PC-9 (cell line): Measurements from ENCODE around the gene PTPN21. TPM values are rescaled to one million over a fixed set of nuclear protein-coding genes. Genes with fewer than 3 reads are reported as not detected.

Experiments used
- BruUV-seq: library from RNA; stranded (reverse); fragments of 400-500 nt; replicated peaks from 2 replicates; lab custom pipeline; 2021; lab: Mats Ljungman, UMichigan
- CTCF ChIA-PET: fragments of 300-600 bp; sonication (Branson Sonifier 250); formaldehyde crosslinking; loops from one replicate; lab custom pipeline; 2022; ENCODE audit warnings: antibody characterized with exemption; lab: Charles Lee
- POLR2A ChIA-PET: fragments of 300-600 bp; sonication (Branson Sonifier 250); formaldehyde crosslinking; loops from one replicate; lab custom pipeline; 2022; ENCODE audit warnings: antibody characterized with exemption; ENCODE audit not compliant: unreplicated experiment; lab: Charles Lee
- DNase-seq, 2 experiments: peaks; one replicate each; pipeline versions ENCODE4 v3.0.0 to v3.0.0-alpha.2; 2015 to 2022; ENCODE audit warnings: mixed read lengths in 1 of 2
- H2AFZ ChIP-seq: fragments of 200-600 bp; sonication (generic); 2 replicates; pipeline ENCODE4 v1.8.1; 2017; ENCODE audit warnings: antibody characterized with exemption
- H3F3A ChIP-seq: fragments of 200-600 bp; sonication (generic); 2 replicates; pipeline ENCODE4 v1.8.1; 2017; ENCODE audit warnings: antibody characterized with exemption, mild to moderate bottlenecking, low read depth; ENCODE audit not compliant: insufficient read depth
- H3K27ac ChIP-seq: fragments of 200-600 bp; sonication (generic); 2 replicates; pipeline ENCODE4 v1.6.1; 2016; ENCODE audit warnings: mixed run types
- H3K27me3 ChIP-seq: fragments of 200-600 bp; sonication (generic); 2 replicates; pipeline ENCODE4 v1.6.1; 2016; ENCODE audit warnings: low read depth, mixed run types; ENCODE audit not compliant: insufficient read depth
- H3K36me3 ChIP-seq: fragments of 200-600 bp; sonication (generic); 2 replicates; pipeline ENCODE4 v1.6.1; 2016; ENCODE audit warnings: low read depth, mixed run types
- H3K4me1 ChIP-seq: fragments of 200-600 bp; sonication (generic); replicated peaks from 2 replicates; pipeline ENCODE4 v1.6.1; 2016; ENCODE audit warnings: mixed run types; ENCODE audit not compliant: insufficient read depth
- H3K4me2 ChIP-seq: fragments of 200-600 bp; sonication (generic); 2 replicates; pipeline ENCODE4 v1.6.1; 2017; ENCODE audit warnings: mixed run types
- H3K4me3 ChIP-seq: fragments of 200-600 bp; sonication (generic); 2 replicates; pipeline ENCODE4 v1.6.1; 2016; ENCODE audit warnings: mixed run types
- H3K79me2 ChIP-seq: fragments of 200-600 bp; sonication (generic); 2 replicates; pipeline ENCODE4 v1.6.1; 2017; ENCODE audit warnings: low read depth, mixed run types
- H3K9me2 ChIP-seq: fragments of 200-600 bp; sonication (generic); 2 replicates; pipeline ENCODE4 v1.8.1; 2017; ENCODE audit warnings: mild to moderate bottlenecking; ENCODE audit not compliant: insufficient read depth
- H3K9me3 ChIP-seq: fragments of 200-600 bp; sonication (generic); 2 replicates; pipeline ENCODE4 v1.8.1; 2016; ENCODE audit warnings: low read depth; ENCODE audit not compliant: insufficient read depth
- H4K20me1 ChIP-seq: fragments of 200-600 bp; sonication (generic); 2 replicates; pipeline ENCODE4 v1.8.1; 2017; ENCODE audit not compliant: insufficient read depth
- CTCF ChIP-seq: fragments of 200-600 bp; sonication (generic); conservative IDR thresholded peaks from 2 replicates; pipeline ENCODE4 v1.6.1; 2017; ENCODE audit warnings: mixed run types, antibody characterized with exemption, mild to moderate bottlenecking, moderate library complexity
- EZH2 ChIP-seq: fragments of 200-600 bp; sonication (generic); IDR thresholded peaks from 2 replicates; pipeline ENCODE4 v1.8.0; 2017; ENCODE audit warnings: antibody characterized with exemption, low read depth
- intact Hi-C: fragments of 100-400 bp; cut with micrococcal nuclease; formaldehyde crosslinking; loops from one replicate; pipeline ENCODE4 v1.10.0; 2022; ENCODE audit not compliant: unreplicated experiment
- total RNA-seq: library from RNA; stranded (reverse); gene quantifications from 2 replicates; pipeline ENCODE4 v1.2.3, GENCODE V29; 2021

PTPN21 gene
- total RNA-seq, 1 experiment from 2014 or later: 4.0 TPM

DNA sequence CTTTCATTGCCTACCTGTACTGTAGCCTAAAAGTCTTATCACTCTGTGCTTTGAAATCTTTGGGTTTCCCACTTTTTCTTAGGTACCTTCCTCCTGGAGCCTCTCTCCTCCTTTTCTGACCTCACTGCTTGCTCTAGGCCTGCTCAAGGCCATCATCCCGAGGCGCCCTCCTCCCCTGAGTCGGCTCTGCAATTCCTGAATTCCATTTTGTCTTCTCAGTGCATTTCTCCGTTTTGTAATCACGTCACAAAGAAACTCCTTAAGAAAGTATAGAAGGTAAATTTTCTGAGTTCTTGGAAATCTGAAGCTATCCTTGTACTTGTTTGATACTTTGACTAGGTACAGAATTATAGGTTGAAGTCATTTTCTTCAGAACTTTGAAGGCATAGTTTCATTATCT, 33.3 kb upstream of the PTPN21 start:
- no TSS peak for BruUV-seq
- no peaks in the 10 kb centered on the region for H3K79me2 ChIP-seq
- no peaks in the 10 kb centered on the region for H3F3A ChIP-seq
- TF ChIP-seq CTCF (no peak), EZH2 (no peak)
- ChIA-PET CTCF (no interaction called here), POLR2A (no interaction called here)
- H3K9me3 ChIP-seq: no peaks in the 10 kb centered on the region
- no peaks in the 10 kb centered on the region for H3K4me1 ChIP-seq
- H2AFZ ChIP-seq: no peak overlapping the region
- intact Hi-C loops: no loop called here
- H3K9me2 ChIP-seq: no peaks in the 10 kb centered on the region
- H3K4me2 ChIP-seq: no peak overlapping the region
- H3K27me3 ChIP-seq: no peaks in the 10 kb centered on the region
- no peaks in the 10 kb centered on the region for H4K20me1 ChIP-seq
- H3K27ac ChIP-seq: no peak overlapping the region
- H3K36me3 ChIP-seq: no peaks in the 10 kb centered on the region
- H3K4me3 ChIP-seq: no peak overlapping the region
- DNase-seq: no peak

GRCh38 chr14:88584451-88584850, 29.6 kb upstream of the PTPN21 start:
- no peaks in the 10 kb centered on the region for H3K4me1 ChIP-seq
- H3K36me3 ChIP-seq: no peaks in the 10 kb centered on the region
- H2AFZ ChIP-seq: no peak overlapping the region
- no TSS peak for BruUV-seq
- no peaks in the 10 kb centered on the region for H3K9me3 ChIP-seq
- no peak overlapping the region for H3K4me3 ChIP-seq
- H3K27ac ChIP-seq: no peak overlapping the region
- intact Hi-C loops: no loop called here
- TF ChIP-seq EZH2 (no peak), CTCF (no peak)
- H3K27me3 ChIP-seq: no peaks in the 10 kb centered on the region
- no peak for DNase-seq
- H3K79me2 ChIP-seq: no peaks in the 10 kb centered on the region
- H3K9me2 ChIP-seq: no peaks in the 10 kb centered on the region
- no peaks in the 10 kb centered on the region for H3F3A ChIP-seq
- no peak overlapping the region for H3K4me2 ChIP-seq
- no peaks in the 10 kb centered on the region for H4K20me1 ChIP-seq
- POLR2A ChIA-PET: no interaction called here
- CTCF ChIA-PET: interaction anchor here (0.6 kb wide), 1 partner anchor 34 kb away, joined by 3 read pairs; no protein-coding TSS in a partner anchor

DNA sequence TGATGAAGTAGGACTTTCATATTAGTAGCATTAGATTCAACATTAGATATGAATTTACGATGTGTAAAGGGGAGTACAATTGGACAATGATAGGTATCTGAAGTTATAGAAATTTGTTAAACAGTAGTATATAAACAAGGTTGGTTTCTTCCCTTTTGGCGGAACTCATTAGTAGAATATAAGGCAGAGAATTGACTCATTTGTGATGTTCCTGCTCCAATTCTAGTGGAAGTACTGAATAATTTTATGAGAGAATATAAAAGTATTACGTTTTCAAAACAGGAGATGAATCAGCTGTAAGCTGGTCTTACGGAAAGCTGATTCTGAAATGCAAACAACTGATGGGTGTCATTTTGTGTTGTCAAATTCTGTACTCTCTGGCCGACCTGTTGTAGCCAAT, 21.4 kb upstream of the PTPN21 start:
- no peak overlapping the region for H3K4me2 ChIP-seq
- peaks cover 7% of the 10 kb centered on the region; the same call in 1 of the 2 replicates for H3K36me3 ChIP-seq
- no peak for DNase-seq
- BruUV-seq: no TSS peak
- H3K79me2 ChIP-seq: no peaks in the 10 kb centered on the region
- H3K9me3 ChIP-seq: no peaks in the 10 kb centered on the region
- H2AFZ ChIP-seq: no peak overlapping the region
- H3F3A ChIP-seq: no peaks in the 10 kb centered on the region
- no peak overlapping the region for H3K4me3 ChIP-seq
- ChIA-PET CTCF (no interaction called here), POLR2A (no interaction called here)
- no peaks in the 10 kb centered on the region for H4K20me1 ChIP-seq
- no peaks in the 10 kb centered on the region for H3K27me3 ChIP-seq
- H3K9me2 ChIP-seq: no peaks in the 10 kb centered on the region
- H3K27ac ChIP-seq: no peak overlapping the region
- no peak for TF ChIP-seq CTCF
- TF ChIP-seq EZH2: no peak
- no peaks in the 10 kb centered on the region for H3K4me1 ChIP-seq
- intact Hi-C loops: no loop called here
